H4 (cell line): ENCODE results near the gene DMGDH. TPM values are rescaled to one million over a fixed set of nuclear protein-coding genes. Genes with fewer than 3 reads are reported as not detected.
A peak's percentile ranks its signal among the peaks of the same experiment; 100 is the strongest.

Experiments used
- DNase-seq: peaks from one replicate; pipeline ENCODE4 v3.0.0-alpha.2; 2015; ENCODE audit warnings: low spot score
- total RNA-seq: library from RNA; depleted of rRNA; stranded (reverse); fragments of >200 nt; shearing (Covaris generic); gene quantifications from 2 replicates; pipeline ENCODE4 v1.2.3, GENCODE V29; 2014; rRNA removed

Gene DMGDH
- total RNA-seq, 1 experiment from 2014 or later: 0.37 TPM

GRCh38 chr5:78974601-78975000 is 94.9 kb downstream of the DMGDH start:
- DNase-seq: no peak

DNA sequence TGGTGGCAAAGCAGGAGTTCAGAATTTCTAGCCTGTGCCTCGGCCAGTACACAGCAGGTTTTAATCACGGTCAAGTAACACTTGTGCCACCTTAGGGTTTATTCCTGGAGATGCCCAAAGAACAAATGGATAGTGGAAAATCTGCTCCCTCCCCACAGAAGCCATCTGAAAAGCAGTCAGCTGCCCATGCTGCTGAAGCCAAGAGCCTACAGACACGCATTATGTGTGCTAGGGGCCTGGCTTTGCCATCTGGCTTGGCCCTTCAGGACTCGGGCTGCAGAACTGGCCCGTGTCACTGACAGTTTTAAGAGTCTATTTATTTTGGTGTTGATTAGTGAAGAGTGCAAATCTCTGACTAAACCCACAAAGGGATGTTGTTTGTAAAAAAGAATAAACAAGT is 95.5 kb downstream of the DMGDH start:
- no peak for DNase-seq

GRCh38 chr5:78972654-78973428 is 96.6 kb downstream of the DMGDH start:
- no peak for DNase-seq

DNA sequence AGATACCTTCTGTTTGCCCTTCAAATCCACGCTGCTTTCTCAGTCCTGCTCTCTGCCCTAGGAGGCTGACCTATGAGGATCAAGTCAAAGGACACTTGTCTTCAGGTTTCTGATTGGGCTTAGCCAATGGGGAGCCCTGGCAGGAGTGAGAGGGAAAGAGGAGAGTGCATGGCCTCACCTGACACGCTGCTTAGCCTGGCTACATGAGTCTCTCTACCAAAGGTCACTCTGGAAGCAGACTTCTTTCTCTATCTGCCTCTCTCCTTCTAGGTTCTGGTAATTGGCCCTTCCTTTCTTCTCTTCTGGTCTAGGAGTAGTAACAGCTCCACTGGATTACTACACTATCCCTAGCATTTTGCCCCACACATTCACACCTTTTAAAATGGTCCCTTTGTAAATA is 97.5 kb downstream of the DMGDH start:
- no peak for DNase-seq

DNA sequence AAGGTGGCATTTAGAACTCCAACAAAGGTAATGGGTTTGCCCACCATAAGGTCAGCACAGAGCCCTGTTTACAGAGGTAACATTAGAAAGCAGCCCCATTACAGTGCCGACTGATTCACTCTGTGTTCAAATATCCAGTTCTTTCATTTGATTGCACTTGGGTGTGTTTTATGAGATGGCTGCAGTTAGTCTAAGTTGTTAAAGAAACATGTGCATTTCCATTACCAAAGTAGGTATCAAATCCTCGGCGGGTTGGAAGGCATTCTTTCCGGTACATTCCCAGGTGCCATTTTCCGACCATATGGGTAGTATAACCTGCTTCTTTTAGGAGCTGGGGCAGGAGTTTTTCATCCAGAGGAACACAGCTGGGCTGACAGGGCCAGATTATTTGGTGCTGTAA is 100.7 kb downstream of the DMGDH start:
- no peak for DNase-seq

DNA sequence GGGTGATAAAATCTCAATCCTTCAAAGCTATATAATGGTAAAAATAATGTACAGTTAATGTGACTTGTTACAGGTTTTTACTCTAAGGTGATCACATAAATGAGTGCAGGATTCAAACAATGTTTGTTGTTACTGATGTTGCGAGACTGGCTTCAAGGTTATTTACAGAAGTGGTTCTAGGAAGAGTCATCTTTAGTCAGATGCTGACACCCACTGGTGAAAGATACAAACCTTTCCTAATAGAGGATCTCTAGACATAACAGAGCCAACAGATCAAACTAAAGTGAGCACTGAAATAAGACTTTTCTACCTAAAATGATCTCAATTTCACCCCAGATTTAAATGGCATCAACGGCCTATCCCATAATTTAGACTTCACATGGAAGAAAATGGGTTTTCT is 104.6 kb downstream of the DMGDH start:
- peak; percentile 66 for DNase-seq

DNA sequence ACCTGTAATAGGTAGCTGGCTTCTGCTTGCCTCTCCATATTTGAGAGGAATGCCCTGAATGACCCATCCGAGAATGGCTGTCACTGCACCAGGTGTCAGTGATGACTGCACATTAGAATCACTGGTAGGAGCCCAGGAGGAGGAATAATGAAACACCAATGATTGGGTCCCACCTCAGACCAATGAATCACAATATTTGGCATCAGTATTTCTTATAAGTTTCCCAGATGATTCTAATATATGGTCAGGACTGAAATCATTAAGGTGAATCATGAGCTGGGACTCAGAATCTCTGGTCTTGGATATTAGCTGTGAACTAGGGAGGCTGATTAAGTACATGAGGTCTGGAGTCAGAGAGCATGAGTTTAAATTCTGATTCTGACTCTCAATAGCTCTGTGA is 107.7 kb downstream of the DMGDH start:
- no peak for DNase-seq

- no peak for DNase-seq
Measured at GRCh38 chr5:78959767-78960166, 109.7 kb downstream of the DMGDH start.

DNA sequence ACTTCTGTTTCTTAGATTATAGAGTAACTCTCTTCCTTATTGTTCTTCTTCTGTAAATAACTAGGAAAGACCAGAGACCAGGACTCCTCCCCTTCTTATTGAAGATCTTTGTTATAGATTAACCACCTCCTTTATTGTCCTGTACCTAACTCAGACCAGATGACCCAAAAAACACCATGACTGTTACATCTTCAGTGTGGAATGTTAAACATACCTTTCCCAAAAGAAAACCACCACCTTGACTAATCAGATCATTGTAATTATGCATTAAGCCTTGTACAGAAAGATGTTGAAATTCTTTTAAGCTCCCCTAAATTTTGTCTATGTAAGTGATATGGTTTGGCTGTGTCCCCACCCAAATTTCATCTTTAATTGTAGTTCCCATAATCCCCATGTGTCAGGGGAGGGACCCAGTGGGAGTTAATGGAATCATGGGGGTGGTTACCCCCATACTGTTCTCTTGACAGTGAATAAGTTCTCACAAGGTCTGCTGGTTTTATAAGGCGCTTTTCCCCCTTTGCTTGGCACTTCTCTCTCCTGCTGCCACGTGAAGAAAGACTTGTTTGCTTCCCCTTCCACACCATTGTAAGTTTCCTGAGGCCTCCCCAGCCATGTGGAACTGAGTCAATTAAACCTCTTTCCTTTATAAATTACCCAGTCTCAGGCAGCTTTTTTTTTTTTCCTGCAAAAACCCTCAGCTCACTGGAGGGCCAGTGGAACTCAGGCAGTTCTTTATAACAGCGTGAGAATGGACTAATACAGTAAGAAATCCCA is 110.6 kb downstream of the DMGDH start:
- no peak for DNase-seq

DNA sequence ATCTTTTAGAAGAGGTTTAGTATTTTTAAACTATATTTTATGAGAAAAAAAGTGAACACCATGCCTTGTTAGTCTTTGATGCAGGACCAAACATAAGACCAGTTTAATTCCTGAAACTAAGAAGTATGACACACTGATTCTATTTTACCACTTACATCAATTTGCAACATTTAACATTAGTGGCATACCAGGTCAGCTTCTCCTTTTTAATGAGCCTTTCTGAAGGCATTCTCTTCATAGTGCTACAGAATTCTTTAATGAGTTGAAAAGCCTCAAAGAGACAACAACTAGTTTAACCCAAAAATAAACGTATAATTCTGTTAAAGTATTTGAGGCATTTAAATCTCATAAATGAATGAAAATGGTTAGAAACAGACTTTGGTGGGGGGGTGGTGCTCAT is 112.6 kb downstream of the DMGDH start:
- no peak for DNase-seq

DNA sequence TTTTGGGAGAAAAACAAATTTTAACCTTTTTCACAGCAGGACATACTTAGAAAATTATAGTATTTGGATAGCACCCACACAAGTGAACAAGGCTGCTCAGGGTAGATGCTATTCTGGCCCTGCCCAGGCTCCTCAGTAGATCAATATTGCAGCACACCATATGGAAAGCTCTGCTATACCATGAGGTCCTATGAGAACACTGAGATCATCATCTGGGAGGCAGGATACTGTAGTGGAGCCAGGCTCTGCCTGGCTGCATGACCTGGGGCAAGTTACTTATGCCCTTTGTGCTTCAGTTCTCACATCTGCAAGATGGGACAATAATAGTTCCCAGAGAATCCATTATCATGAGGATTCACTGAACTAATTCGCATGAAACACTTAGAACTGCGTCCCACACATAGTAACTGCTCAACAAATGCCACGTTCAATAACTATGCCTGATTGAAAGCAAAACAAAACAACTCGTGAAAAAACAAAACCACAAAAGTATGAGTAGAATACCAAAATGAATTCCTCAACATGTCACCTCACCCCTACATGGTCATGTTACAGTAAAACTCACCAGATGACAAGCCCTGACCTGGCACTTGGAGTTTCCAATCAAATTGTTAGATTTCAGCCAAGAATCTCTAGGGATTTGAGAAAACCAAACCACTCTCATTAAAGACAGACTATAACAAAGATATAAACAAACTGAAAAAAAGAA is 116.2 kb downstream of the DMGDH start:
- peak; percentile 52 for DNase-seq

Other genes starting within 250 kb of the DMGDH start
- 12.2 and 18.5 TPM in 2 replicates for gene ARSB, start 84.4 kb downstream of the DMGDH start, total RNA-seq
- not detected in 2 replicates for gene BHMT2, start 93 bp upstream of the DMGDH start, total RNA-seq
- not detected in 2 replicates for gene BHMT, start 42.1 kb upstream of the DMGDH start, total RNA-seq
- gene JMY, start 166.5 kb upstream of the DMGDH start, total RNA-seq: 3.5 and 3.6 TPM in 2 replicates